ENCODE results near the gene FMO5. TPM values are rescaled to one million over a fixed set of nuclear protein-coding genes. Genes with fewer than 3 reads are reported as not detected.

The FMO5 gene
- polyA plus RNA-seq, 1 donor (not counting 4 experiments of a cell fraction or from before 2014, with no cell fraction given): 0.31 TPM

GRCh38 chr1:147189514-147189913 lies 35.6 kb downstream of the FMO5 start:
- H3K79me2 ChIP-seq (ENCODE audit: control insufficient read depth, insufficient read depth, low read length): no peaks in the 10 kb centered on the region
- peak; percentile 26 for FAIRE-seq
- TF ChIP-seq CTCF (optimal IDR thresholded peaks at IDR 0.05 in 1 of 3, IDR thresholded peaks at IDR 0.05 in 1 of 3, conservative IDR thresholded peaks at IDR 0.05 in 1 of 3; ENCODE audit: extremely low read depth in 1 of 3, insufficient read depth in 2 of 3, low read length in 3 of 3) (no peak), EZH2 (IDR thresholded peaks at IDR 0.05; ENCODE audit: low read length) (no peak)
- no peak overlapping the region for H2AFZ ChIP-seq (ENCODE audit: control insufficient read depth, low read length)
- H3K4me3 ChIP-seq (ENCODE audit: control insufficient read depth in 2 of 3, extremely low read depth in 1 of 3, insufficient read depth in 2 of 3, low read depth in 1 of 3, low read length in 3 of 3): no peak overlapping the region
- no peak overlapping the region for H3K9ac ChIP-seq (ENCODE audit: control insufficient read depth, extremely low read depth, insufficient read depth, low read length)
- H3K9me3 ChIP-seq (ENCODE audit: control insufficient read depth, low read depth, low read length): no peaks in the 10 kb centered on the region
- H3K4me1 ChIP-seq (ENCODE audit: control insufficient read depth, extremely low read depth, insufficient read depth, low read length): no peaks in the 10 kb centered on the region
- no peak overlapping the region for H3K4me2 ChIP-seq (ENCODE audit: control insufficient read depth, extremely low read depth, insufficient read depth, low read depth, low read length)
- DNase-seq (ENCODE audit: low read depth, low spot score): no peak
- no peaks in the 10 kb centered on the region for H3K9me1 ChIP-seq (ENCODE audit: control insufficient read depth, extremely low read depth, insufficient read depth, low read length)
- no peaks in the 10 kb centered on the region for H3K27me3 ChIP-seq (ENCODE audit: control insufficient read depth, extremely low read depth, insufficient read depth, low read length)
- dilution Hi-C loops (cut with MboI; ENCODE audit: extremely low pct_ligation_motif_present, low sequenced_read_pairs): no loop called here
- no peaks in the 10 kb centered on the region for H3K36me3 ChIP-seq (ENCODE audit: control insufficient read depth in 2 of 2, extremely low read depth in 1 of 2, insufficient read depth in 2 of 2, low read length in 2 of 2)
- no peak overlapping the region for H3K27ac ChIP-seq (ENCODE audit: control insufficient read depth, insufficient read depth, low read length)
- no peaks in the 10 kb centered on the region for H4K20me1 ChIP-seq (ENCODE audit: control insufficient read depth, extremely low read depth, insufficient read depth, low read length)

- Histone ChIP-seq H3K4me3 (ENCODE audit: control insufficient read depth in 2 of 3, extremely low read depth in 1 of 3, insufficient read depth in 2 of 3, low read depth in 1 of 3, low read length in 3 of 3) (no peak overlapping the region), H3K9ac (ENCODE audit: control insufficient read depth, extremely low read depth, insufficient read depth, low read length) (no peak overlapping the region), H3K36me3 (ENCODE audit: control insufficient read depth in 2 of 2, extremely low read depth in 1 of 2, insufficient read depth in 2 of 2, low read length in 2 of 2) (no peaks in the 10 kb centered on the region), H3K4me1 (ENCODE audit: control insufficient read depth, extremely low read depth, insufficient read depth, low read length) (no peaks in the 10 kb centered on the region), H3K9me3 (ENCODE audit: control insufficient read depth, low read depth, low read length) (no peaks in the 10 kb centered on the region), H4K20me1 (ENCODE audit: control insufficient read depth, extremely low read depth, insufficient read depth, low read length) (no peaks in the 10 kb centered on the region), H3K27ac (ENCODE audit: control insufficient read depth, insufficient read depth, low read length) (no peak overlapping the region), H3K9me1 (ENCODE audit: control insufficient read depth, extremely low read depth, insufficient read depth, low read length) (no peaks in the 10 kb centered on the region), H3K79me2 (ENCODE audit: control insufficient read depth, insufficient read depth, low read length) (no peaks in the 10 kb centered on the region), H3K4me2 (ENCODE audit: control insufficient read depth, extremely low read depth, insufficient read depth, low read depth, low read length) (no peak overlapping the region), H3K27me3 (ENCODE audit: control insufficient read depth, extremely low read depth, insufficient read depth, low read length) (no peaks in the 10 kb centered on the region), H2AFZ (ENCODE audit: control insufficient read depth, low read length) (no peak overlapping the region)
- FAIRE-seq: no peak
- DNase-seq (ENCODE audit: low read depth, low spot score): no peak
- dilution Hi-C loops (cut with MboI; ENCODE audit: extremely low pct_ligation_motif_present, low sequenced_read_pairs): no loop called here
- TF ChIP-seq CTCF (optimal IDR thresholded peaks at IDR 0.05 in 1 of 3, IDR thresholded peaks at IDR 0.05 in 1 of 3, conservative IDR thresholded peaks at IDR 0.05 in 1 of 3; ENCODE audit: extremely low read depth in 1 of 3, insufficient read depth in 2 of 3, low read length in 3 of 3) (no peak), EZH2 (IDR thresholded peaks at IDR 0.05; ENCODE audit: low read length) (no peak)
These were observed 39.7 kb downstream of the FMO5 start for GRCh38 chr1:147185432-147185831.

Data from keratinocyte (primary cell).